HepG2 (cell line): Measurements from ENCODE around the gene KIF1C. TPM values are rescaled to one million over a fixed set of nuclear protein-coding genes. Genes with fewer than 3 reads are reported as not detected.
A peak's percentile ranks its signal among the peaks of the same experiment; 100 is the strongest.

Source experiments
- ARID4A ChIP-seq: sonication (generic); formaldehyde crosslinking; IDR thresholded peaks from 2 replicates; pipeline ENCODE4 v1.5.0; 2020; ENCODE audit warnings: mild to moderate bottlenecking, missing genetic modification reagents, borderline replicate concordance
- HOXA9 ChIP-seq: sonication (generic); formaldehyde crosslinking; IDR thresholded peaks from 2 replicates; pipeline ENCODE4 v1.8.1; 2022; ENCODE audit warnings: missing genetic modification reagents, mild to moderate bottlenecking, moderate library complexity, borderline replicate concordance
- KMT2B ChIP-seq: IDR thresholded peaks from 2 replicates; pipeline ENCODE4 v1.6.1; 2016; ENCODE audit warnings: missing genetic modification reagents, missing compliant biosample characterization
- NFATC3 ChIP-seq: sonication (generic); formaldehyde crosslinking; IDR thresholded peaks from 2 replicates; pipeline ENCODE4 v1.5.1; 2020; ENCODE audit warnings: mild to moderate bottlenecking, missing genetic modification reagents
- NFIC ChIP-seq: IDR thresholded peaks from 2 replicates; pipeline ENCODE4 v1.6.1; 2012; ENCODE audit warnings: mild to moderate bottlenecking, low read length, inconsistent platforms
- PTBP1 ChIP-seq: fragments of 200-400 bp; formaldehyde crosslinking; IDR thresholded peaks from 2 replicates; pipeline ENCODE4 v1.6.1; 2018; ENCODE audit warnings: low read length, low read depth; ENCODE audit not compliant: poor library complexity, severe bottlenecking
- RXRA ChIP-seq: sonication (generic); formaldehyde crosslinking; IDR thresholded peaks from 2 replicates; pipeline ENCODE4 v1.5.1; 2020; ENCODE audit warnings: missing genetic modification reagents
- THYN1 ChIP-seq: sonication (generic); formaldehyde crosslinking; IDR thresholded peaks from 2 replicates; pipeline ENCODE4 v1.8.1; 2023; ENCODE audit warnings: low read depth, mild to moderate bottlenecking, moderate library complexity, missing genetic modification reagents, borderline replicate concordance
- ZMAT3 ChIP-seq: sonication (generic); formaldehyde crosslinking; conservative IDR thresholded peaks from 2 replicates; pipeline ENCODE4 v1.7.0; 2021; ENCODE audit warnings: missing genetic modification reagents
- ZNF180 ChIP-seq: sonication (generic); formaldehyde crosslinking; IDR thresholded peaks from 2 replicates; pipeline ENCODE4 v1.4.0; 2020; ENCODE audit warnings: low read depth, missing genetic modification reagents, borderline replicate concordance
- ZNF235 ChIP-seq: sonication (generic); formaldehyde crosslinking; IDR thresholded peaks from 2 replicates; pipeline ENCODE4 v1.8.1; 2023; ENCODE audit warnings: mild to moderate bottlenecking, missing genetic modification reagents, borderline replicate concordance
- ZNF367 ChIP-seq: sonication (generic); formaldehyde crosslinking; IDR thresholded peaks from 2 replicates; pipeline ENCODE4 v1.4.0; 2020; ENCODE audit warnings: missing genetic modification reagents, borderline replicate concordance
- polyA plus RNA-seq, 8 experiments: library from polyadenylated mRNA; depleted of rRNA in 3 of 8; stranded (reverse) in 7 of 8; unstranded in 1 of 8; fragments of >200 nt; fragmentation: Illumina TruSeq in 4 of 8; extraction: Trizol in 4 of 8; gene quantifications; 2 replicates each; pipeline versions ENCODE4 v1.2.1 to v1.2.3, GENCODE V29; 2011 to 2016; ENCODE audit warnings: low read depth in 4 of 8, missing spikeins in 1 of 8, mixed read lengths in 1 of 8; ENCODE audit not compliant: insufficient read depth in 1 of 8
- total RNA-seq, 5 experiments: library from RNA; depleted of rRNA; stranded (reverse); fragments of >200 nt; fragmentation: Illumina TruSeq; extraction: Trizol; gene quantifications; 2 replicates each; pipeline ENCODE4 v1.2.3, GENCODE V29; 2016; ENCODE audit warnings: low read depth in 1 of 5
- TF ChIP-seq, protein P1 (sequence below): sonication (generic); formaldehyde crosslinking; IDR thresholded peaks from 2 replicates; pipeline ENCODE4 v1.4.0; 2020; ENCODE audit warnings: missing genetic modification reagents
- TF ChIP-seq, protein P2 (sequence below): sonication (generic); formaldehyde crosslinking; IDR thresholded peaks from 2 replicates; pipeline ENCODE4 v1.4.0; 2020; ENCODE audit warnings: missing genetic modification reagents
- TF ChIP-seq, protein P3 (sequence below): sonication (generic); formaldehyde crosslinking; IDR thresholded peaks from 2 replicates; pipeline ENCODE4 v1.9.0; 2022; ENCODE audit warnings: low read depth, missing genetic modification reagents
- TF ChIP-seq, protein P4 (sequence below): sonication (generic); formaldehyde crosslinking; IDR thresholded peaks from 2 replicates; pipeline ENCODE4 v1.9.0; 2021; ENCODE audit warnings: missing genetic modification reagents, borderline replicate concordance

KIF1C gene
- total and polyA plus RNA-seq, 2 of the 13 experiments (the other 11 are each of a cell fraction or from before 2014, with no cell fraction given): 70.0 to 104 TPM

DNA sequence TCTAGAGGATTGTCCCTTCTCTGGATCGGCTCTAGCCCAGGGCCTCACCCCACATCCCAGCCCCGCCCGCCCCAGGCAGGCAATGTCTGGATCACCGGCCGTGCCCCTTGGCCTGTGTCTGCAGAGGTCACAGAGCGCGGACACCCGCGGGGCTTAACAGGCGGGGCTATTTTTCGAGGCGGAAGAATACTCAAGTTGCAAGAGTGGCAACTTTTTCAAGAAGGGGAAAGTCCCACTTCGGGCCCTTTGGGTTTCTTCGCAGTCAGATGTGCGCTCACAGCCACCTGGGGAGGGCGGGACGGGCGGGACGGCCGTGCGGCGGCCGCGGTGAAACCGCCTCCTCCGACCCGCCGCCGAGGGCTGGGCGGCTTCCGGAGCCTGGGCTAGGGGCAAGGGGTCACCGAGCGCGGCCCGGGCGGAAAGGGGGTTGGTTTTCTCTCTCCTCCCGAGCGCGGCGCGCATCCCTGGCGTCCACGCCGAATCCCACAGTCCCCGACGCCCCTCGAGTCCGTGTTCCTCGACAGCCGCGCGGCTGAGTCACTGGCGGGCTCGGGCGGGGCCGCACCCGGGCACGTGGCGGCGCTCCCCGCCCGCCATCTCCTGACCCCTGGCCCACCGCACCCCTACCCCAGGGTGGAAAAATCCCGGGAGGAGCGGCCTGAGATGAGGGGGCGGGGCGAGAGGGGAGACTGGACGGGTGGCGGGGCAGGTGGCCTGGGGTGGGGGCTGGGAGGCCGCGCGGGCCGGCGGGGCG is 48.3 kb upstream of the KIF1C start (continued):
- TF ChIP-seq, protein P1, sequence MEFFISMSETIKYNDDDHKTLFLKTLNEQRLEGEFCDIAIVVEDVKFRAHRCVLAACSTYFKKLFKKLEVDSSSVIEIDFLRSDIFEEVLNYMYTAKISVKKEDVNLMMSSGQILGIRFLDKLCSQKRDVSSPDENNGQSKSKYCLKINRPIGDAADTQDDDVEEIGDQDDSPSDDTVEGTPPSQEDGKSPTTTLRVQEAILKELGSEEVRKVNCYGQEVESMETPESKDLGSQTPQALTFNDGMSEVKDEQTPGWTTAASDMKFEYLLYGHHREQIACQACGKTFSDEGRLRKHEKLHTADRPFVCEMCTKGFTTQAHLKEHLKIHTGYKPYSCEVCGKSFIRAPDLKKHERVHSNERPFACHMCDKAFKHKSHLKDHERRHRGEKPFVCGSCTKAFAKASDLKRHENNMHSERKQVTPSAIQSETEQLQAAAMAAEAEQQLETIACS (CRISPR knock-in tag): peak; percentile 61; the same call in 1 of the 2 replicates
- TF ChIP-seq, protein P2, sequence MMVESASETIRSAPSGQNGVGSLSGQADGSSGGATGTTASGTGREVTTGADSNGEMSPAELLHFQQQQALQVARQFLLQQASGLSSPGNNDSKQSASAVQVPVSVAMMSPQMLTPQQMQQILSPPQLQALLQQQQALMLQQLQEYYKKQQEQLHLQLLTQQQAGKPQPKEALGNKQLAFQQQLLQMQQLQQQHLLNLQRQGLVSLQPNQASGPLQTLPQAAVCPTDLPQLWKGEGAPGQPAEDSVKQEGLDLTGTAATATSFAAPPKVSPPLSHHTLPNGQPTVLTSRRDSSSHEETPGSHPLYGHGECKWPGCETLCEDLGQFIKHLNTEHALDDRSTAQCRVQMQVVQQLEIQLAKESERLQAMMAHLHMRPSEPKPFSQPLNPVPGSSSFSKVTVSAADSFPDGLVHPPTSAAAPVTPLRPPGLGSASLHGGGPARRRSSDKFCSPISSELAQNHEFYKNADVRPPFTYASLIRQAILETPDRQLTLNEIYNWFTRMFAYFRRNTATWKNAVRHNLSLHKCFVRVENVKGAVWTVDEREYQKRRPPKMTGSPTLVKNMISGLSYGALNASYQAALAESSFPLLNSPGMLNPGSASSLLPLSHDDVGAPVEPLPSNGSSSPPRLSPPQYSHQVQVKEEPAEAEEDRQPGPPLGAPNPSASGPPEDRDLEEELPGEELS (CRISPR knock-in tag): no peak; the same call in 1 of the 2 replicates
- no peak for TF ChIP-seq ZNF367 (CRISPR knock-in tag)
- no peak; the same call in 1 of the 2 replicates for TF ChIP-seq HOXA9 (CRISPR knock-in tag)
- TF ChIP-seq ZMAT3: peak; percentile 75; the same call in 1 of the 2 replicates
- TF ChIP-seq, protein P3, sequence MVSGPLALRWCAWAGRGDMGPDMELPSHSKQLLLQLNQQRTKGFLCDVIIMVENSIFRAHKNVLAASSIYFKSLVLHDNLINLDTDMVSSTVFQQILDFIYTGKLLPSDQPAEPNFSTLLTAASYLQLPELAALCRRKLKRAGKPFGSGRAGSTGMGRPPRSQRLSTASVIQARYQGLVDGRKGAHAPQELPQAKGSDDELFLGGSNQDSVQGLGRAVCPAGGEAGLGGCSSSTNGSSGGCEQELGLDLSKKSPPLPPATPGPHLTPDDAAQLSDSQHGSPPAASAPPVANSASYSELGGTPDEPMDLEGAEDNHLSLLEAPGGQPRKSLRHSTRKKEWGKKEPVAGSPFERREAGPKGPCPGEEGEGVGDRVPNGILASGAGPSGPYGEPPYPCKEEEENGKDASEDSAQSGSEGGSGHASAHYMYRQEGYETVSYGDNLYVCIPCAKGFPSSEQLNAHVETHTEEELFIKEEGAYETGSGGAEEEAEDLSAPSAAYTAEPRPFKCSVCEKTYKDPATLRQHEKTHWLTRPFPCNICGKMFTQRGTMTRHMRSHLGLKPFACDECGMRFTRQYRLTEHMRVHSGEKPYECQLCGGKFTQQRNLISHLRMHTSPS (CRISPR knock-in tag): no peak
- peak; percentile 80 for TF ChIP-seq RXRA (CRISPR knock-in tag)
- TF ChIP-seq THYN1: no peak
- TF ChIP-seq ZNF180: no peak
- no peak for TF ChIP-seq NFATC3 (CRISPR knock-in tag)
- no peak for TF ChIP-seq NFIC
- no peak for TF ChIP-seq KMT2B
- TF ChIP-seq, protein P4, sequence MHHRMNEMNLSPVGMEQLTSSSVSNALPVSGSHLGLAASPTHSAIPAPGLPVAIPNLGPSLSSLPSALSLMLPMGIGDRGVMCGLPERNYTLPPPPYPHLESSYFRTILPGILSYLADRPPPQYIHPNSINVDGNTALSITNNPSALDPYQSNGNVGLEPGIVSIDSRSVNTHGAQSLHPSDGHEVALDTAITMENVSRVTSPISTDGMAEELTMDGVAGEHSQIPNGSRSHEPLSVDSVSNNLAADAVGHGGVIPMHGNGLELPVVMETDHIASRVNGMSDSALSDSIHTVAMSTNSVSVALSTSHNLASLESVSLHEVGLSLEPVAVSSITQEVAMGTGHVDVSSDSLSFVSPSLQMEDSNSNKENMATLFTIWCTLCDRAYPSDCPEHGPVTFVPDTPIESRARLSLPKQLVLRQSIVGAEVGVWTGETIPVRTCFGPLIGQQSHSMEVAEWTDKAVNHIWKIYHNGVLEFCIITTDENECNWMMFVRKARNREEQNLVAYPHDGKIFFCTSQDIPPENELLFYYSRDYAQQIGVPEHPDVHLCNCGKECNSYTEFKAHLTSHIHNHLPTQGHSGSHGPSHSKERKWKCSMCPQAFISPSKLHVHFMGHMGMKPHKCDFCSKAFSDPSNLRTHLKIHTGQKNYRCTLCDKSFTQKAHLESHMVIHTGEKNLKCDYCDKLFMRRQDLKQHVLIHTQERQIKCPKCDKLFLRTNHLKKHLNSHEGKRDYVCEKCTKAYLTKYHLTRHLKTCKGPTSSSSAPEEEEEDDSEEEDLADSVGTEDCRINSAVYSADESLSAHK (CRISPR knock-in tag): no peak
- peak; percentile 19; the same call in 1 of the 2 replicates for TF ChIP-seq ARID4A (CRISPR knock-in tag)
- TF ChIP-seq PTBP1: no peak
- TF ChIP-seq ZNF235 (CRISPR knock-in tag): no peak; the same call in 1 of the 2 replicates
